HT1080 (cell line): Measurements from ENCODE around the gene LSP1. TPM values are rescaled to one million over a fixed set of nuclear protein-coding genes. Genes with fewer than 3 reads are reported as not detected.

Experiments used
- DNase-seq: peaks from one replicate; pipeline ENCODE4 v3.0.0-alpha.2; 2015; ENCODE audit warnings: low read depth
- total RNA-seq: library from RNA; depleted of rRNA; stranded (reverse); fragments of >200 nt; shearing (Covaris generic); gene quantifications from 2 replicates; pipeline ENCODE4 v1.2.3, GENCODE V29; 2014

The LSP1 gene
- total RNA-seq, 1 experiment from 2014 or later: 1.2 TPM

GRCh38 chr11:1926156-1927025 is 73.5 kb downstream of the LSP1 start:
- DNase-seq: no peak

- no peak for DNase-seq
Measured at GRCh38 chr11:1927026-1927847, 74.4 kb downstream of the LSP1 start.

GRCh38 chr11:1927848-1928469 is 75.1 kb downstream of the LSP1 start:
- no peak for DNase-seq

GRCh38 chr11:1928470-1928890 is 75.6 kb downstream of the LSP1 start:
- no peak for DNase-seq

GRCh38 chr11:1928891-1929541 is 76.1 kb downstream of the LSP1 start:
- no peak for DNase-seq

GRCh38 chr11:1929621-1930461 is 77.0 kb downstream of the LSP1 start:
- no peak for DNase-seq

- no peak for DNase-seq
Measured at GRCh38 chr11:1930462-1930830, 77.6 kb downstream of the LSP1 start.

- DNase-seq: no peak
Measured at GRCh38 chr11:1931341-1932104, 78.6 kb downstream of the LSP1 start.

GRCh38 chr11:1932105-1932480 is 79.2 kb downstream of the LSP1 start:
- DNase-seq: no peak

- DNase-seq: no peak
Measured at GRCh38 chr11:1932681-1933080, 79.8 kb downstream of the LSP1 start.

GRCh38 chr11:1933416-1934334 is 80.8 kb downstream of the LSP1 start:
- DNase-seq: no peak

GRCh38 chr11:1934335-1935155 is 81.7 kb downstream of the LSP1 start:
- no peak for DNase-seq

- no peak for DNase-seq
Measured at GRCh38 chr11:1935156-1936071, 82.5 kb downstream of the LSP1 start.

GRCh38 chr11:1936072-1936780 is 83.3 kb downstream of the LSP1 start:
- DNase-seq: no peak

- no peak for DNase-seq
Measured at GRCh38 chr11:1936781-1937615, 84.1 kb downstream of the LSP1 start.
